HepG2 (cell line): ENCODE measurements around the gene CYP2A7. TPM values are rescaled to one million over a fixed set of nuclear protein-coding genes. Genes with fewer than 3 reads are reported as not detected.

ENCODE experiments used
- ATAC-seq: fragments of 200-7000 bp; cut with Tn5 transposase; 3 replicates; pipeline ENCODE4 v1.9.1; 2020; ENCODE audit warnings: mild to moderate bottlenecking, moderate library complexity
- BruUV-seq: library from RNA; stranded (reverse); fragments of 400-500 nt; replicated peaks from 2 replicates; lab custom pipeline; 2021; lab: Mats Ljungman, UMichigan
- CTCF ChIA-PET: fragments of 300-600 bp; formaldehyde crosslinking; extraction: SDS; loops from one replicate; lab custom pipeline; 2021; ENCODE audit warnings: low total read pairs, inconsistent platforms, low intra/inter-chr PET ratio; lab: Yijun Ruan, JAX
- POLR2A ChIA-PET: fragments of 350-600 bp; sonication (Branson Sonifier 250); formaldehyde crosslinking; loops from one replicate; lab custom pipeline; 2020; ENCODE audit warnings: antibody characterized with exemption, inconsistent platforms; lab: Yijun Ruan, JAX
- DNase-seq: peaks from one replicate; pipeline ENCODE4 v3.0.0-alpha.2; 2015; ENCODE audit warnings: low spot score
- FAIRE-seq: peaks from 3 replicates; lab custom pipeline; 2011; peaks lifted over from hg19 to GRCh38; lab: Jason Lieb, UNC
- H2AFZ ChIP-seq: one replicate; pipeline ENCODE4 v1.6.1; 2011; ENCODE audit warnings: low read length, inconsistent platforms
- H3K27ac ChIP-seq: fragments of 300-600 bp; 3 replicates; pipeline ENCODE4 v1.8.0; 2011; ENCODE audit warnings: mixed run types, mild to moderate bottlenecking, mixed read lengths, low read length, inconsistent platforms; ENCODE audit not compliant: insufficient read depth; ENCODE audit errors: extremely low read length
- H3K27me3 ChIP-seq, 2 experiments: fragments of 200-600 bp in 1 of 2; 2 replicates in 1 of 2; 3 replicates in 1 of 2; pipeline versions ENCODE4 v1.6.0 to v1.8.0; 2011; ENCODE audit warnings: low read length in 2 of 2, mild to moderate bottlenecking in 2 of 2, moderate library complexity in 2 of 2, inconsistent platforms in 1 of 2; ENCODE audit not compliant: insufficient read depth in 2 of 2, control insufficient read depth in 1 of 2
- H3K36me3 ChIP-seq, 2 experiments: fragments of 200-600 bp in 1 of 2; replicated peaks in 1 of 2; 2 replicates in 1 of 2; 3 replicates in 1 of 2; pipeline versions ENCODE4 v1.5.1 to v1.8.0; 2011; ENCODE audit warnings: low read length in 2 of 2, inconsistent platforms in 1 of 2; ENCODE audit not compliant: insufficient read depth in 2 of 2, control insufficient read depth in 1 of 2
- H3K4me1 ChIP-seq: 2 replicates; pipeline ENCODE4 v1.5.1; 2012; ENCODE audit warnings: low read length, inconsistent platforms; ENCODE audit not compliant: insufficient read depth
- H3K4me2 ChIP-seq: 2 replicates; pipeline ENCODE4 v1.6.0; 2011; ENCODE audit warnings: low read depth, low read length, inconsistent platforms
- H3K4me3 ChIP-seq, 3 experiments: fragments of 200-600 bp in 1 of 3; sonication (generic), shearing (Covaris generic) in 1 of 3; replicated peaks in 1 of 3; 2 replicates each; pipeline ENCODE4 v1.5.1; 2011 to 2016; ENCODE audit warnings: low read length in 3 of 3, inconsistent platforms in 2 of 3, low read depth in 2 of 3, mild to moderate bottlenecking in 2 of 3, control low read depth in 1 of 3, mixed read lengths in 1 of 3; ENCODE audit not compliant: insufficient read depth in 1 of 3
- H3K79me2 ChIP-seq: one replicate; pipeline ENCODE4 v1.6.1; 2011; ENCODE audit warnings: low read length, inconsistent platforms; ENCODE audit not compliant: insufficient read depth
- H3K9ac ChIP-seq: 2 replicates; pipeline ENCODE4 v1.6.0; 2011; ENCODE audit warnings: mild to moderate bottlenecking, low read depth, low read length, inconsistent platforms; ENCODE audit not compliant: insufficient read depth
- H3K9me3 ChIP-seq: 2 replicates; pipeline ENCODE4 v1.5.1; 2012; ENCODE audit warnings: mild to moderate bottlenecking, low read length
- H4K20me1 ChIP-seq: 2 replicates; pipeline ENCODE4 v1.6.0; 2011; ENCODE audit warnings: inconsistent platforms, mild to moderate bottlenecking, low read length, moderate library complexity; ENCODE audit not compliant: insufficient read depth
- ARNTL ChIP-seq: sonication (generic); formaldehyde crosslinking; IDR thresholded peaks from 2 replicates; pipeline ENCODE4 v1.4.0; 2020; ENCODE audit warnings: mild to moderate bottlenecking, missing genetic modification reagents
- CBFB ChIP-seq: sonication (generic); formaldehyde crosslinking; IDR thresholded peaks from 2 replicates; pipeline ENCODE4 v1.4.0; 2020; ENCODE audit warnings: missing genetic modification reagents
- EP300 ChIP-seq, 3 experiments: sonication (generic) in 1 of 3; formaldehyde crosslinking in 1 of 3; IDR thresholded peaks; 2 replicates each; pipeline versions ENCODE4 v1.5.1 to v1.6.1; 2011 to 2020; ENCODE audit warnings: low read depth in 2 of 3, low read length in 2 of 3, borderline replicate concordance in 1 of 3, improper control_type of control experiment in 1 of 3, mild to moderate bottlenecking in 1 of 3, missing genetic modification reagents in 1 of 3, moderate library complexity in 1 of 3
- HMG20A ChIP-seq: IDR thresholded peaks from 2 replicates; pipeline ENCODE4 v1.6.1; 2016; ENCODE audit warnings: borderline replicate concordance
- MXD4 ChIP-seq: IDR thresholded peaks from 2 replicates; pipeline ENCODE4 v1.6.1; 2016; ENCODE audit warnings: mild to moderate bottlenecking, missing biosample characterization, missing genetic modification reagents
- NFE2 ChIP-seq: sonication (generic); formaldehyde crosslinking; IDR thresholded peaks from 2 replicates; pipeline ENCODE4 v1.4.0; 2020; ENCODE audit warnings: missing genetic modification reagents
- POGZ ChIP-seq: sonication (generic); formaldehyde crosslinking; IDR thresholded peaks from 2 replicates; pipeline ENCODE4 v1.4.0; 2020; ENCODE audit warnings: mild to moderate bottlenecking, missing genetic modification reagents
- RARG ChIP-seq: sonication (generic); formaldehyde crosslinking; IDR thresholded peaks from 2 replicates; pipeline ENCODE4 v1.4.0; 2020; ENCODE audit warnings: low read depth, mild to moderate bottlenecking, missing genetic modification reagents
- SNAPC5 ChIP-seq: sonication (generic); formaldehyde crosslinking; IDR thresholded peaks from 2 replicates; pipeline ENCODE4 v1.8.1; 2023; ENCODE audit warnings: mild to moderate bottlenecking, missing genetic modification reagents, borderline replicate concordance
- SOX6 ChIP-seq, 2 experiments: fragments of 450-650 bp in 1 of 2; sonication (generic) in 1 of 2; formaldehyde crosslinking in 1 of 2; IDR thresholded peaks; 2 replicates each; pipeline versions ENCODE4 v1.4.0 to v1.6.1; 2017 to 2020; ENCODE audit warnings: antibody characterized with exemption in 1 of 2, mild to moderate bottlenecking in 1 of 2, missing genetic modification reagents in 1 of 2
- USF2 ChIP-seq, 2 experiments: sonication (generic) in 1 of 2; formaldehyde crosslinking in 1 of 2; IDR thresholded peaks; 2 replicates each; pipeline versions ENCODE4 v1.5.1 to v1.6.1; 2011 to 2020; ENCODE audit warnings: borderline replicate concordance in 1 of 2, low read depth in 1 of 2, low read length in 1 of 2, mild to moderate bottlenecking in 1 of 2, missing genetic modification reagents in 1 of 2, moderate library complexity in 1 of 2
- YY1 ChIP-seq: IDR thresholded peaks from 2 replicates; pipeline ENCODE4 v1.6.1; 2011; ENCODE audit warnings: low read length, low read depth, moderate library complexity, mild to moderate bottlenecking; ENCODE audit not compliant: insufficient read depth, insufficient replicate concordance
- ZFAT ChIP-seq: sonication (generic); formaldehyde crosslinking; conservative IDR thresholded peaks from 2 replicates; pipeline ENCODE4 v1.8.1; 2023; ENCODE audit warnings: missing genetic modification reagents, inconsistent platforms
- ZNF556 ChIP-seq: sonication (generic); formaldehyde crosslinking; IDR thresholded peaks from 2 replicates; pipeline ENCODE4 v1.4.0; 2020; ENCODE audit warnings: mild to moderate bottlenecking, missing genetic modification reagents, borderline replicate concordance
- ZNF558 ChIP-seq: sonication (generic); formaldehyde crosslinking; IDR thresholded peaks from 2 replicates; pipeline ENCODE4 v1.9.0; 2022; ENCODE audit warnings: mild to moderate bottlenecking, missing genetic modification reagents, borderline replicate concordance
- ZNF574 ChIP-seq: sonication (generic); formaldehyde crosslinking; IDR thresholded peaks from 2 replicates; pipeline ENCODE4 v1.4.0; 2020; ENCODE audit warnings: missing genetic modification reagents
- WGBS: methylation state at CpG from one replicate; pipeline ENCODE4 v1.1.6; 2017; ENCODE audit warnings: low lambda C conversion rate; 5-methylcytosine and 5-hydroxymethylcytosine counted together
- in situ Hi-C: cut with HindIII; loops from 2 replicates; pipeline ENCODE4 v1.10.0; 2017; ENCODE audit warnings: low pct_unique_long_range_greater_than_20kb; ENCODE audit not compliant: extremely low pct_ligation_motif_present
- intact Hi-C: fragments of 100-400 bp; cut with micrococcal nuclease; formaldehyde crosslinking; loops from one replicate; pipeline ENCODE4 v1.10.0; 2022; ENCODE audit not compliant: unreplicated experiment
- polyA plus RNA-seq, 8 experiments: library from polyadenylated mRNA; depleted of rRNA in 3 of 8; stranded (reverse) in 7 of 8; unstranded in 1 of 8; fragments of >200 nt; fragmentation: Illumina TruSeq in 4 of 8; extraction: Trizol in 4 of 8; gene quantifications; 2 replicates each; pipeline versions ENCODE4 v1.2.1 to v1.2.3, GENCODE V29; 2011 to 2016; ENCODE audit warnings: low read depth in 4 of 8, missing spikeins in 1 of 8, mixed read lengths in 1 of 8; ENCODE audit not compliant: insufficient read depth in 1 of 8
- total RNA-seq, 5 experiments: library from RNA; depleted of rRNA; stranded (reverse); fragments of >200 nt; fragmentation: Illumina TruSeq; extraction: Trizol; gene quantifications; 2 replicates each; pipeline ENCODE4 v1.2.3, GENCODE V29; 2016; ENCODE audit warnings: low read depth in 1 of 5

CYP2A7 gene
- total and polyA plus RNA-seq, 2 of the 13 experiments (the other 11 are each of a cell fraction or from before 2014, with no cell fraction given) = not detected

GRCh38 chr19:40831502-40832430 lies 50.3 kb downstream of the CYP2A7 start:
- Histone ChIP-seq H3K27ac (peak overlapping the region; percentile 60), H3K4me3 (no peak overlapping the region), H3K27me3 (no peaks in the 10 kb centered on the region), H3K79me2 (no peaks in the 10 kb centered on the region), H4K20me1 (no peaks in the 10 kb centered on the region), H3K9ac (no peak overlapping the region), H3K4me1 (peaks cover 19% of the 10 kb centered on the region), H2AFZ (no peak overlapping the region), H3K4me2 (no peak overlapping the region), H3K9me3 (no peaks in the 10 kb centered on the region), H3K36me3 (no peaks in the 10 kb centered on the region)
- POLR2A ChIA-PET = interaction anchor here (0.9 to 1.4 kb wide), 4 partner anchors 9 to 228 kb away, joined by 3 to 6 read pairs (median 4); partner anchors contain the start of gene RAB4B
- in situ Hi-C loops = no loop called here
- DNase-seq = peak; percentile 96
- intact Hi-C loops = no loop called here
- peak; percentile 88 for ATAC-seq
- CTCF ChIA-PET = no interaction called here
- 30% methylated on average over 7 of the region's 7 CpGs for WGBS
- TSS peak; percentile 92 for BruUV-seq
- peak; percentile 92 for FAIRE-seq
- TF ChIP-seq SNAPC5 (CRISPR knock-in tag) (no peak), HMG20A (CRISPR knock-in tag) (peak; percentile 93), NFE2 (CRISPR knock-in tag) (no peak), POGZ (peak; percentile 39; the same call in 1 of the 2 replicates), YY1 (no peak), ZNF556 (CRISPR knock-in tag) (peak; percentile 31; the same call in 1 of the 2 replicates), SOX6 (IDR thresholded peaks at IDR 0.05) (no peak), SOX6 (CRISPR knock-in tag; IDR thresholded peaks at IDR 0.05) (peak; percentile 96), USF2 (IDR thresholded peaks at IDR 0.05; ENCODE audit: low read depth, low read length) (peak; percentile 77), USF2 (CRISPR knock-in tag; IDR thresholded peaks at IDR 0.05; ENCODE audit: borderline replicate concordance) (peak; percentile 72; the same call in 1 of the 2 replicates), CBFB (CRISPR knock-in tag) (peak; percentile 97), ZFAT (no peak), MXD4 (peak; percentile 60; the same call in 1 of the 2 replicates), ZNF558 (CRISPR knock-in tag) (no peak), ARNTL (CRISPR knock-in tag) (peak; percentile 99), RARG (peak; percentile 57; the same call in 1 of the 2 replicates), ZNF574 (CRISPR knock-in tag) (peak; percentile 51; the same call in 1 of the 2 replicates), EP300 (IDR thresholded peaks at IDR 0.05; ENCODE audit: low read depth in 2 of 2, low read length in 2 of 2) (peak; percentile 78 to 86; a peak in 3 of 4 replicates), EP300 (CRISPR knock-in tag; IDR thresholded peaks at IDR 0.05; ENCODE audit: borderline replicate concordance) (peak; percentile 81)
